ENCODE measurements around the gene CYP27A1. TPM values are rescaled to one million over a fixed set of nuclear protein-coding genes. Genes with fewer than 3 reads are reported as not detected.
A peak's percentile ranks its signal among the peaks of the same experiment; 100 is the strongest.

The CYP27A1 gene
- polyA plus RNA-seq, 2 of the 4 experiments (the other 2 are of a cell fraction): 0.13 to 0.14 TPM

DNA sequence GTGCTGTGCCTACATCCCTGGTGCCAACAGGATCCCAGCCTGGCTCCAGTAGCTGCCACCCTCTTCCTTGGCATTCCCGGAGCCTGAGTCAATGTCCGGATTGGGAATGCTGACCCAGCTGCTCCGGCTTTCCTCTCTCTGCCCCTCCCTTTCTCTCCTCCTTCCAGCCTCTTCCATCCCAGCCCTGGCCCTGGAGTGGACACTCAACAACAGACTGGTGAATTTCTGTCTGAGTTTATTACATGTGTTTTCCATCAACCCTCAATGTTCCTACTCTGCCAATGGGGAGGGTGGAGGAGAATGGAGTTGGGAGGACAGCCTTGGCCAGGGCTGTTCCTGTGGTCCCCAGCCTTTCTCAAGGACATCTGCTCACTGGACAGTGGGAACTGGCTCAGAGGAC is 50.6 kb downstream of the CYP27A1 start:
- H3K27ac ChIP-seq: peak overlapping the region in 1 of 2 experiments; percentile 50; a peak in 1 of 6 replicates
- ChIA-PET POLR2A (no interaction called here), CTCF (interaction anchor here (1.0 to 5.0 kb wide), 5 partner anchors 11 to 122 kb away, joined by 4 to 22 read pairs (median 4); partner anchors contain the start of gene TTLL4)
- 6% methylated on average over 3 of the region's 3 CpGs for WGBS (ENCODE audit: missing lambda C conversion rate)
- peaks cover 8% of the 10 kb centered on the region; the same call in 2 of the 3 replicates for H3K4me1 ChIP-seq
- H3K4me2 ChIP-seq: peak overlapping the region; percentile 22; the same call in 2 of the 3 replicates
- DNase-seq (ENCODE audit: low read depth in 1 of 2, low spot score in 1 of 2): peak in 1 of 2 experiments; percentile 20
- H3K9me3 ChIP-seq: peaks cover 5% of the 10 kb centered on the region; the same call in 1 of the 3 replicates
- ATAC-seq: peak; percentile 54 to 71; a peak in 4 of 6 replicates
- no peak for FAIRE-seq
- H3K4me3 ChIP-seq: no peak overlapping the region
- TF ChIP-seq TP53 (CRISPR knock-in tag; IDR thresholded peaks at IDR 0.05) (no peak), RFX5 (IDR thresholded peaks at IDR 0.05) (no peak), HDAC2 (IDR thresholded peaks at IDR 0.05) (no peak), MAZ (IDR thresholded peaks at IDR 0.05; ENCODE audit: borderline replicate concordance, low read depth, low read length) (no peak), SMC3 (IDR thresholded peaks at IDR 0.05) (no peak), GATA3 (IDR thresholded peaks at IDR 0.05; ENCODE audit: borderline replicate concordance) (no peak), CEBPB (IDR thresholded peaks at IDR 0.05) (no peak), JUNB (IDR thresholded peaks at IDR 0.05) (no peak), ZNF302 (CRISPR knock-in tag; IDR thresholded peaks at IDR 0.05) (no peak), NFE2L2 (conservative IDR thresholded peaks at IDR 0.05; ENCODE audit: low read length) (no peak), HEYL (CRISPR knock-in tag; IDR thresholded peaks at IDR 0.05) (no peak), CHD2 (IDR thresholded peaks at IDR 0.05; ENCODE audit: low read length, partially characterized antibody) (no peak), HOXB5 (CRISPR knock-in tag; IDR thresholded peaks at IDR 0.05) (no peak), RCOR1 (IDR thresholded peaks at IDR 0.05; ENCODE audit: low read depth, low read length) (no peak)

DNA sequence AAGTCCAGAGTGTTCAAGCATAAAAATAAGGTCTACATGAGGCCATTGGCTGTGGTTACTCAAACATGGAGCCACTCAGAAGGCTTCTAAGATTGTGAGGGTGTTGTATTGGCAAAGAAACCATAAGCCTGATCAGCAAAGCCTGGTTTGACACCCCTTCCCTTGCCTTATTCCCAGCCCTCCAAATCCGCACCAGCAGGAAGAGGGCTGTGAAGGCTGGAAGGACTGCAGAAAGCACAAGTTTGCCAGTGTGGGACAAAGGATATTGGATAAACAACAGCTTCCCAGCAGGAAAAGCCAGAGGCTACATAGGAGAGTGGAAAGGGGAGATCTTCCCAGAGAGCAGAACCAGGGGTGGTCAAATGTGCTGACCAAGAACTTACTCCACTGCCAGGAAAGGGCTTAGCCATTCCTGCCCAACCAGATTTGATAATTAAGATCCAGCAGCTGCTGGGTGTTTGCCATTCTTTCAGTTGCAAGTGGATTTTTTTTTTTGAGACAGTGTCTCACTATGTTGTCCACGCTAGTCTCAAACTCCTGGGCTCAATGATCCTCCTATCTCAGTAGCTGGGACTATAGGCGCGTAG is 51.2 kb downstream of the CYP27A1 start:
- POLR2A ChIA-PET: no interaction called here
- no peak overlapping the region for H3K4me2 ChIP-seq

DNA sequence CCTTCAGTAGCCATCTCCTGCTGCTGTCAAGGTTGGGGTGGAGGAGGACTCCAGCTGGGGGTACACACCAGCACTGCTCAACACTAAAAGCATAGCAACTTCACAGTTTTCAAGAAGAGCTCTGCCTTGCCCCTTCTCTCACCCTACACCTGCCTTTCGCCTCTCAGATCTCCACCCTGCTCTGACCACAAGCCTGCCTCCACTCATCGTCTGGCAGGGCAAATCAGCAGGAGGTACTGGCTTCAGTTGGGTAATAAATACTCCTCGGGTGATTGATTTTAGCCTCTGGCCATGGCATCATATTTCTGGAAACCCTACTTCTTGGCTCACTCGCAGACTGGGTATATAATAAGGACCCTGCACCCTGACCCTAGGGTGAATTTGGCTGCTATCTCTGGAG is 52.7 kb downstream of the CYP27A1 start:
- Histone ChIP-seq H3K4me2 (no peak overlapping the region), H3K9me3 (peaks cover 7% of the 10 kb centered on the region; the same call in 1 of the 3 replicates), H3K4me1 (peaks cover 8% of the 10 kb centered on the region; the same call in 2 of the 3 replicates), H3K27ac (no peak overlapping the region), H3K4me3 (no peak overlapping the region)
- ChIA-PET CTCF (interaction anchor here (1.2 to 5.0 kb wide), 3 partner anchors 10 to 63 kb away, joined by 6 to 22 read pairs (median 8); no protein-coding TSS in a partner anchor), POLR2A (no interaction called here)
- TF ChIP-seq HDAC2 (IDR thresholded peaks at IDR 0.05): no peak
- no peak for TF ChIP-seq TFCP2L1 (CRISPR knock-in tag; IDR thresholded peaks at IDR 0.05)
- TF ChIP-seq HOXB5 (CRISPR knock-in tag; IDR thresholded peaks at IDR 0.05): no peak
- DNase-seq (ENCODE audit: low read depth in 1 of 2, low spot score in 1 of 2) (no peak), ATAC-seq (no peak), FAIRE-seq (no peak)
- WGBS (ENCODE audit: missing lambda C conversion rate): 53% methylated on average over 4 of the region's 4 CpGs

More for the DNA sequence above, 51.2 kb downstream of the CYP27A1 start:
- ATAC-seq: no peak; a peak in 1 of 6 replicates
- CTCF ChIA-PET: interaction anchor here (0.6 to 5.0 kb wide), 7 partner anchors 12 to 294 kb away, joined by 3 to 22 read pairs (median 4); partner anchors contain the start of gene TTLL4
- TF ChIP-seq, protein P1, sequence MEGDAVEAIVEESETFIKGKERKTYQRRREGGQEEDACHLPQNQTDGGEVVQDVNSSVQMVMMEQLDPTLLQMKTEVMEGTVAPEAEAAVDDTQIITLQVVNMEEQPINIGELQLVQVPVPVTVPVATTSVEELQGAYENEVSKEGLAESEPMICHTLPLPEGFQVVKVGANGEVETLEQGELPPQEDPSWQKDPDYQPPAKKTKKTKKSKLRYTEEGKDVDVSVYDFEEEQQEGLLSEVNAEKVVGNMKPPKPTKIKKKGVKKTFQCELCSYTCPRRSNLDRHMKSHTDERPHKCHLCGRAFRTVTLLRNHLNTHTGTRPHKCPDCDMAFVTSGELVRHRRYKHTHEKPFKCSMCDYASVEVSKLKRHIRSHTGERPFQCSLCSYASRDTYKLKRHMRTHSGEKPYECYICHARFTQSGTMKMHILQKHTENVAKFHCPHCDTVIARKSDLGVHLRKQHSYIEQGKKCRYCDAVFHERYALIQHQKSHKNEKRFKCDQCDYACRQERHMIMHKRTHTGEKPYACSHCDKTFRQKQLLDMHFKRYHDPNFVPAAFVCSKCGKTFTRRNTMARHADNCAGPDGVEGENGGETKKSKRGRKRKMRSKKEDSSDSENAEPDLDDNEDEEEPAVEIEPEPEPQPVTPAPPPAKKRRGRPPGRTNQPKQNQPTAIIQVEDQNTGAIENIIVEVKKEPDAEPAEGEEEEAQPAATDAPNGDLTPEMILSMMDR (IDR thresholded peaks at IDR 0.05): no peak
- TF ChIP-seq SREBF2 (IDR thresholded peaks at IDR 0.05): no peak
- TF ChIP-seq CHD4 (IDR thresholded peaks at IDR 0.05; ENCODE audit: borderline replicate concordance): no peak
- TF ChIP-seq ZC3H11A (IDR thresholded peaks at IDR 0.05): no peak
- TF ChIP-seq EHMT2 (IDR thresholded peaks at IDR 0.05; ENCODE audit: low read depth): no peak
- TF ChIP-seq MYC (IDR thresholded peaks at IDR 0.05; ENCODE audit: borderline replicate concordance, low read length): no peak
- TF ChIP-seq RARB (CRISPR knock-in tag; IDR thresholded peaks at IDR 0.05): no peak
- TF ChIP-seq NR3C1 (IDR thresholded peaks at IDR 0.05): no peak
- TF ChIP-seq, protein P2, sequence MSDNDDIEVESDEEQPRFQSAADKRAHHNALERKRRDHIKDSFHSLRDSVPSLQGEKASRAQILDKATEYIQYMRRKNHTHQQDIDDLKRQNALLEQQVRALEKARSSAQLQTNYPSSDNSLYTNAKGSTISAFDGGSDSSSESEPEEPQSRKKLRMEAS (IDR thresholded peaks at IDR 0.05): no peak
- FAIRE-seq: no peak
- no peak overlapping the region for H3K4me3 ChIP-seq
- no peak overlapping the region for H3K27ac ChIP-seq
- H3K4me1 ChIP-seq: peaks cover 8% of the 10 kb centered on the region; the same call in 2 of the 3 replicates
- H3K9me3 ChIP-seq: peaks cover 7% of the 10 kb centered on the region; the same call in 1 of the 3 replicates
- no peak for DNase-seq (ENCODE audit: low read depth in 1 of 2, low spot score in 1 of 2)
- WGBS (ENCODE audit: missing lambda C conversion rate): 89% methylated on average over 4 of the region's 4 CpGs
